ENCODE measurements around the gene HSD17B2. TPM values are rescaled to one million over a fixed set of nuclear protein-coding genes. Genes with fewer than 3 reads are reported as not detected.

Gene HSD17B2
- total RNA-seq, 2 donors from 2014 or later, result not detected

- Mint-ChIP-seq H3K4me3 (no peak overlapping the region), H3K9me3 (no peaks in the 10 kb centered on the region), H3K27me3 (ENCODE audit: low read depth) (peaks cover 17% of the 10 kb centered on the region), H3K36me3 (ENCODE audit: insufficient read depth in 2 of 2) (no peaks in the 10 kb centered on the region), H3K27ac (no peak overlapping the region), H3K4me1 (ENCODE audit: low read depth) (no peaks in the 10 kb centered on the region)
- ATAC-seq (replicated peaks in 1 of 2) (no peak), DNase-seq (no peak)
These were observed 11.5 kb downstream of the HSD17B2 start for GRCh38 chr16:82046541-82046940.

GRCh38 chr16:82046941-82047340 is 11.9 kb downstream of the HSD17B2 start:
- no peak for DNase-seq
- Mint-ChIP-seq H3K27me3 (ENCODE audit: low read depth) (peaks cover 17% of the 10 kb centered on the region), H3K27ac (no peak overlapping the region), H3K4me1 (ENCODE audit: low read depth) (no peaks in the 10 kb centered on the region), H3K9me3 (no peaks in the 10 kb centered on the region), H3K36me3 (ENCODE audit: insufficient read depth in 2 of 2) (no peaks in the 10 kb centered on the region), H3K4me3 (no peak overlapping the region)
- no peak for ATAC-seq (replicated peaks in 1 of 2)

GRCh38 chr16:82047374-82047773 is 12.3 kb downstream of the HSD17B2 start:
- H3K27me3 Mint-ChIP-seq (ENCODE audit: low read depth), result peaks cover 17% of the 10 kb centered on the region
- no peak for ATAC-seq (replicated peaks in 1 of 2)
- no peaks in the 10 kb centered on the region for H3K4me1 Mint-ChIP-seq (ENCODE audit: low read depth)
- no peak overlapping the region for H3K27ac Mint-ChIP-seq
- H3K4me3 Mint-ChIP-seq, result no peak overlapping the region
- DNase-seq, result no peak
- no peaks in the 10 kb centered on the region for H3K9me3 Mint-ChIP-seq
- no peaks in the 10 kb centered on the region for H3K36me3 Mint-ChIP-seq (ENCODE audit: insufficient read depth in 2 of 2)

GRCh38 chr16:82047787-82048186 is 12.7 kb downstream of the HSD17B2 start:
- Mint-ChIP-seq H3K27ac (no peak overlapping the region), H3K4me3 (no peak overlapping the region), H3K9me3 (no peaks in the 10 kb centered on the region), H3K27me3 (ENCODE audit: low read depth) (peaks cover 17% of the 10 kb centered on the region), H3K4me1 (ENCODE audit: low read depth) (no peaks in the 10 kb centered on the region), H3K36me3 (ENCODE audit: insufficient read depth in 2 of 2) (no peaks in the 10 kb centered on the region)
- ATAC-seq (replicated peaks in 1 of 2), result no peak
- no peak for DNase-seq

GRCh38 chr16:82049484-82049883 is 14.4 kb downstream of the HSD17B2 start:
- Mint-ChIP-seq H3K27me3 (ENCODE audit: low read depth) (peaks cover 18% of the 10 kb centered on the region), H3K27ac (no peak overlapping the region), H3K4me1 (ENCODE audit: low read depth) (no peaks in the 10 kb centered on the region), H3K4me3 (no peak overlapping the region), H3K9me3 (no peaks in the 10 kb centered on the region), H3K36me3 (ENCODE audit: insufficient read depth in 2 of 2) (no peaks in the 10 kb centered on the region)
- DNase-seq (no peak), ATAC-seq (replicated peaks in 1 of 2) (no peak)

- no peak for ATAC-seq (replicated peaks in 1 of 2)
- DNase-seq, result no peak
- H3K36me3 Mint-ChIP-seq (ENCODE audit: insufficient read depth in 2 of 2), result no peaks in the 10 kb centered on the region
- H3K9me3 Mint-ChIP-seq, result peaks cover 0 to 3% of the 10 kb centered on the region in 2 donors
- H3K27ac Mint-ChIP-seq, result no peak overlapping the region
- H3K27me3 Mint-ChIP-seq (ENCODE audit: low read depth), result peaks cover 28% of the 10 kb centered on the region
- H3K4me3 Mint-ChIP-seq, result no peak overlapping the region
- no peaks in the 10 kb centered on the region for H3K4me1 Mint-ChIP-seq (ENCODE audit: low read depth)
These were observed 15.5 kb downstream of the HSD17B2 start for GRCh38 chr16:82050506-82050905.

- Mint-ChIP-seq H3K27ac (no peak overlapping the region), H3K27me3 (ENCODE audit: low read depth) (peaks cover 32% of the 10 kb centered on the region), H3K4me3 (no peak overlapping the region), H3K9me3 (peaks cover 0 to 4% of the 10 kb centered on the region in 2 donors), H3K36me3 (ENCODE audit: insufficient read depth in 2 of 2) (no peaks in the 10 kb centered on the region), H3K4me1 (ENCODE audit: low read depth) (no peaks in the 10 kb centered on the region)
- ATAC-seq (replicated peaks in 1 of 2) (no peak), DNase-seq (no peak)
These were observed 15.9 kb downstream of the HSD17B2 start for GRCh38 chr16:82050909-82051357.

GRCh38 chr16:82051656-82052055 is 16.6 kb downstream of the HSD17B2 start:
- peaks cover 32% of the 10 kb centered on the region for H3K27me3 Mint-ChIP-seq (ENCODE audit: low read depth)
- DNase-seq, result no peak
- peaks cover 0 to 4% of the 10 kb centered on the region in 2 donors for H3K9me3 Mint-ChIP-seq
- no peaks in the 10 kb centered on the region for H3K36me3 Mint-ChIP-seq (ENCODE audit: insufficient read depth in 2 of 2)
- H3K4me1 Mint-ChIP-seq (ENCODE audit: low read depth), result no peaks in the 10 kb centered on the region
- no peak for ATAC-seq (replicated peaks in 1 of 2)
- no peak overlapping the region for H3K27ac Mint-ChIP-seq
- no peak overlapping the region for H3K4me3 Mint-ChIP-seq

- no peaks in the 10 kb centered on the region for H3K4me1 Mint-ChIP-seq (ENCODE audit: low read depth)
- H3K27ac Mint-ChIP-seq, result no peak overlapping the region
- no peaks in the 10 kb centered on the region for H3K36me3 Mint-ChIP-seq (ENCODE audit: insufficient read depth in 2 of 2)
- DNase-seq (no peak), ATAC-seq (replicated peaks in 1 of 2) (no peak)
- peaks cover 0 to 4% of the 10 kb centered on the region in 2 donors for H3K9me3 Mint-ChIP-seq
- H3K27me3 Mint-ChIP-seq (ENCODE audit: low read depth), result peaks cover 15% of the 10 kb centered on the region
- H3K4me3 Mint-ChIP-seq, result no peak overlapping the region
These were observed 20.1 kb downstream of the HSD17B2 start for GRCh38 chr16:82055117-82055516.

GRCh38 chr16:82055728-82056549 is 20.9 kb downstream of the HSD17B2 start:
- no peaks in the 10 kb centered on the region for H3K4me1 Mint-ChIP-seq (ENCODE audit: low read depth)
- ATAC-seq (replicated peaks in 1 of 2) (no peak), DNase-seq (no peak)
- H3K4me3 Mint-ChIP-seq, result no peak overlapping the region
- H3K36me3 Mint-ChIP-seq (ENCODE audit: insufficient read depth in 2 of 2), result no peaks in the 10 kb centered on the region
- H3K27me3 Mint-ChIP-seq (ENCODE audit: low read depth), result peaks cover 21% of the 10 kb centered on the region
- H3K9me3 Mint-ChIP-seq, result peaks cover 0 to 4% of the 10 kb centered on the region in 2 donors
- H3K27ac Mint-ChIP-seq, result no peak overlapping the region

- no peak for ATAC-seq (replicated peaks in 1 of 2)
These were observed 21.5 kb downstream of the HSD17B2 start for GRCh38 chr16:82056550-82056896.

GRCh38 chr16:82059161-82059982 is 24.3 kb downstream of the HSD17B2 start:
- Mint-ChIP-seq H3K4me3 (no peak overlapping the region), H3K4me1 (ENCODE audit: low read depth) (peaks cover 5% of the 10 kb centered on the region), H3K27me3 (ENCODE audit: low read depth) (peaks cover 25% of the 10 kb centered on the region), H3K36me3 (ENCODE audit: insufficient read depth in 2 of 2) (no peaks in the 10 kb centered on the region), H3K9me3 (peaks cover 0 to 4% of the 10 kb centered on the region in 2 donors), H3K27ac (no peak overlapping the region)
- no peak for DNase-seq
- ATAC-seq (replicated peaks in 1 of 2), result no peak

More at GRCh38 chr16:82056550-82056896, 21.5 kb downstream of the HSD17B2 start:
- Mint-ChIP-seq H3K4me3 (no peak overlapping the region), H3K27me3 (ENCODE audit: low read depth) (peaks cover 21% of the 10 kb centered on the region), H3K36me3 (ENCODE audit: insufficient read depth in 2 of 2) (no peaks in the 10 kb centered on the region), H3K4me1 (ENCODE audit: low read depth) (no peaks in the 10 kb centered on the region), H3K9me3 (peaks cover 0 to 4% of the 10 kb centered on the region in 2 donors), H3K27ac (no peak overlapping the region)
- no peak for DNase-seq

- no peak for DNase-seq
- H3K4me3 Mint-ChIP-seq, result no peak overlapping the region
- ATAC-seq (replicated peaks in 1 of 2), result no peak
- H3K36me3 Mint-ChIP-seq (ENCODE audit: insufficient read depth in 2 of 2), result no peaks in the 10 kb centered on the region
- peaks cover 5% of the 10 kb centered on the region for H3K4me1 Mint-ChIP-seq (ENCODE audit: low read depth)
- peaks cover 19% of the 10 kb centered on the region for H3K27me3 Mint-ChIP-seq (ENCODE audit: low read depth)
- peaks cover 0 to 4% of the 10 kb centered on the region in 2 donors for H3K9me3 Mint-ChIP-seq
- H3K27ac Mint-ChIP-seq, result no peak overlapping the region
These were observed 24.9 kb downstream of the HSD17B2 start for GRCh38 chr16:82059983-82060421.

Data from activated T-cell treated with anti-CD3 and anti-CD28 coated beads, Interleukin-2, amount 50 U/mL, for 72 hours (primary cell).